ENCODE results near the gene OGFOD2. TPM values are rescaled to one million over a fixed set of nuclear protein-coding genes. Genes with fewer than 3 reads are reported as not detected.

Gene OGFOD2
- total and polyA plus RNA-seq, 2 of the 13 experiments (the other 11 are each of a cell fraction or from before 2014, with no cell fraction given), result 13.2 to 14.6 TPM

DNA sequence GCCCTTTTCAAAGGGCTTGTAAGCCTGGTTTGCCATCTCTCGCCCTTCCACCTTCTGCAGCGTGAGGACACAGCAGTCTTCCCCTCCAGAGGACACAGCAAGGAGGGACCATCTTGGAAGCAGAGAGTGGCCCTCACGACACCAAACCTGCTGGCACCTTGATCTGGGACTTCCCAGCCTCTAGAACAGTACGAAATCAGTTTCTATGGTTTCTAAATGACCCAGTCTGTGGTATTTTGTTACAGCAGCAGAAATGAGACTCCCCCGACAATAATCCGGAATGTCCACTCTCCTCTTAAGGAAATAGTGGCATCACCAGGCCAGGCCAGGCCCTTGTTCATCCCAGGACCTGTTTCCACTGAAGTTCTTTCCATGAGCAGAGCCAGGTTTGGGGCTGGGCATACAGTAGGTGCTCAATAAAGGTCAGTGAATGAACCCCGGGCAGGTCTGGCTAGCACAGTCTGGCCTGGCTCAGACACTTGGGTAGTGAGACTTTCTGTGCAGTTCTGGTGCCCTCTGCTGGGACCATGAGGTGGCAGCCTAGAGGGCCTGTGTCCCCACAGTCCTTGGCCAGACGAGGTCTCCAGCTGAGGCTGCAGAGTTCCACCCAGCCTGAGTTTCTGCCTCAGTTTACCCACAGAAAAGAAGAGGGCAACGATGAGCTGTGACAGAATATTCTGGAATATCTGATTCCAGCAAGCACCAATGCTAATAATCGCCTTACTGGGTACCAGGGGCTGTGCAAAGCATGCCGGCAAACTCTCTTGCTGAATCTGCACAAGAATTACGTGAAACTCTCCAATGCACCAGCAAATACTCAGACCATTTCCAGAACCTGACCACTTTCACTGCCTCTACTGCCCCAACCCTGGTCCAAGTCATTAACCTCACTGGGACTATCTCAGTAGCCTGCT is 22.8 kb upstream of the OGFOD2 start (continued):
- TF ChIP-seq, protein P1, sequence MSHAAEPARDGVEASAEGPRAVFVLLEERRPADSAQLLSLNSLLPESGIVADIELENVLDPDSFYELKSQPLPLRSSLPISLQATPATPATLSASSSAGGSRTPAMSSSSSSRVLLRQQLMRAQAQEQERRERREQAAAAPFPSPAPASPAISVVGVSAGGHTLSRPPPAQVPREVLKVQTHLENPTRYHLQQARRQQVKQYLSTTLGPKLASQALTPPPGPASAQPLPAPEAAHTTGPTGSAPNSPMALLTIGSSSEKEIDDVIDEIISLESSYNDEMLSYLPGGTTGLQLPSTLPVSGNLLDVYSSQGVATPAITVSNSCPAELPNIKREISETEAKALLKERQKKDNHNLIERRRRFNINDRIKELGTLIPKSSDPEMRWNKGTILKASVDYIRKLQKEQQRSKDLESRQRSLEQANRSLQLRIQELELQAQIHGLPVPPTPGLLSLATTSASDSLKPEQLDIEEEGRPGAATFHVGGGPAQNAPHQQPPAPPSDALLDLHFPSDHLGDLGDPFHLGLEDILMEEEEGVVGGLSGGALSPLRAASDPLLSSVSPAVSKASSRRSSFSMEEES (CRISPR knock-in tag; IDR thresholded peaks at IDR 0.05), result 0 out of 2 replicates have a peak, but pooled peaks have one; percentile 19
- TF ChIP-seq ZNF75D (CRISPR knock-in tag; IDR thresholded peaks at IDR 0.05; ENCODE audit: borderline replicate concordance), result no peak
- no peak for TF ChIP-seq ZSCAN12 (CRISPR knock-in tag; IDR thresholded peaks at IDR 0.05)
- no peak for TF ChIP-seq RCOR2 (CRISPR knock-in tag; IDR thresholded peaks at IDR 0.05)
- TF ChIP-seq ZNF772 (CRISPR knock-in tag; IDR thresholded peaks at IDR 0.05), result peak; percentile 55; the same call in 1 of the 2 replicates
- TF ChIP-seq RXRA (CRISPR knock-in tag; IDR thresholded peaks at IDR 0.05), result peak; percentile 42; the same call in 1 of the 2 replicates
- TF ChIP-seq KLF11 (CRISPR knock-in tag; IDR thresholded peaks at IDR 0.05), result no peak
- peak; percentile 96 for TF ChIP-seq RAD21 (CRISPR knock-in tag; IDR thresholded peaks at IDR 0.05)
- TF ChIP-seq HNRNPUL1 (IDR thresholded peaks at IDR 0.05; ENCODE audit: low read depth, low read length), result no peak
- TF ChIP-seq, protein P2, sequence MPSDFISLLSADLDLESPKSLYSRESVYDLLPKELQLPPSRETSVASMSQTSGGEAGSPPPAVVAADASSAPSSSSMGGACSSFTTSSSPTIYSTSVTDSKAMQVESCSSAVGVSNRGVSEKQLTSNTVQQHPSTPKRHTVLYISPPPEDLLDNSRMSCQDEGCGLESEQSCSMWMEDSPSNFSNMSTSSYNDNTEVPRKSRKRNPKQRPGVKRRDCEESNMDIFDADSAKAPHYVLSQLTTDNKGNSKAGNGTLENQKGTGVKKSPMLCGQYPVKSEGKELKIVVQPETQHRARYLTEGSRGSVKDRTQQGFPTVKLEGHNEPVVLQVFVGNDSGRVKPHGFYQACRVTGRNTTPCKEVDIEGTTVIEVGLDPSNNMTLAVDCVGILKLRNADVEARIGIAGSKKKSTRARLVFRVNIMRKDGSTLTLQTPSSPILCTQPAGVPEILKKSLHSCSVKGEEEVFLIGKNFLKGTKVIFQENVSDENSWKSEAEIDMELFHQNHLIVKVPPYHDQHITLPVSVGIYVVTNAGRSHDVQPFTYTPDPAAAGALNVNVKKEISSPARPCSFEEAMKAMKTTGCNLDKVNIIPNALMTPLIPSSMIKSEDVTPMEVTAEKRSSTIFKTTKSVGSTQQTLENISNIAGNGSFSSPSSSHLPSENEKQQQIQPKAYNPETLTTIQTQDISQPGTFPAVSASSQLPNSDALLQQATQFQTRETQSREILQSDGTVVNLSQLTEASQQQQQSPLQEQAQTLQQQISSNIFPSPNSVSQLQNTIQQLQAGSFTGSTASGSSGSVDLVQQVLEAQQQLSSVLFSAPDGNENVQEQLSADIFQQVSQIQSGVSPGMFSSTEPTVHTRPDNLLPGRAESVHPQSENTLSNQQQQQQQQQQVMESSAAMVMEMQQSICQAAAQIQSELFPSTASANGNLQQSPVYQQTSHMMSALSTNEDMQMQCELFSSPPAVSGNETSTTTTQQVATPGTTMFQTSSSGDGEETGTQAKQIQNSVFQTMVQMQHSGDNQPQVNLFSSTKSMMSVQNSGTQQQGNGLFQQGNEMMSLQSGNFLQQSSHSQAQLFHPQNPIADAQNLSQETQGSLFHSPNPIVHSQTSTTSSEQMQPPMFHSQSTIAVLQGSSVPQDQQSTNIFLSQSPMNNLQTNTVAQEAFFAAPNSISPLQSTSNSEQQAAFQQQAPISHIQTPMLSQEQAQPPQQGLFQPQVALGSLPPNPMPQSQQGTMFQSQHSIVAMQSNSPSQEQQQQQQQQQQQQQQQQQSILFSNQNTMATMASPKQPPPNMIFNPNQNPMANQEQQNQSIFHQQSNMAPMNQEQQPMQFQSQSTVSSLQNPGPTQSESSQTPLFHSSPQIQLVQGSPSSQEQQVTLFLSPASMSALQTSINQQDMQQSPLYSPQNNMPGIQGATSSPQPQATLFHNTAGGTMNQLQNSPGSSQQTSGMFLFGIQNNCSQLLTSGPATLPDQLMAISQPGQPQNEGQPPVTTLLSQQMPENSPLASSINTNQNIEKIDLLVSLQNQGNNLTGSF (CRISPR knock-in tag; IDR thresholded peaks at IDR 0.05), result no peak
- TF ChIP-seq HNF4A (CRISPR knock-in tag; IDR thresholded peaks at IDR 0.05), result no peak
- TF ChIP-seq, protein P3, sequence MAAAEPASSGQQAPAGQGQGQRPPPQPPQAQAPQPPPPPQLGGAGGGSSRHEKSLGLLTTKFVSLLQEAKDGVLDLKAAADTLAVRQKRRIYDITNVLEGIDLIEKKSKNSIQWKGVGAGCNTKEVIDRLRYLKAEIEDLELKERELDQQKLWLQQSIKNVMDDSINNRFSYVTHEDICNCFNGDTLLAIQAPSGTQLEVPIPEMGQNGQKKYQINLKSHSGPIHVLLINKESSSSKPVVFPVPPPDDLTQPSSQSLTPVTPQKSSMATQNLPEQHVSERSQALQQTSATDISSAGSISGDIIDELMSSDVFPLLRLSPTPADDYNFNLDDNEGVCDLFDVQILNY (CRISPR knock-in tag; conservative IDR thresholded peaks at IDR 0.05), result 0 out of 2 replicates have a peak, but pooled peaks have one; percentile 32
- TF ChIP-seq MED8 (CRISPR knock-in tag; IDR thresholded peaks at IDR 0.05; ENCODE audit: insufficient replicate concordance), result no peak
- TF ChIP-seq, protein P4, sequence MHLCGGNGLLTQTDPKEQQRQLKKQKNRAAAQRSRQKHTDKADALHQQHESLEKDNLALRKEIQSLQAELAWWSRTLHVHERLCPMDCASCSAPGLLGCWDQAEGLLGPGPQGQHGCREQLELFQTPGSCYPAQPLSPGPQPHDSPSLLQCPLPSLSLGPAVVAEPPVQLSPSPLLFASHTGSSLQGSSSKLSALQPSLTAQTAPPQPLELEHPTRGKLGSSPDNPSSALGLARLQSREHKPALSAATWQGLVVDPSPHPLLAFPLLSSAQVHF (CRISPR knock-in tag; IDR thresholded peaks at IDR 0.05), result no peak

Data from HepG2 (cell line).